Pancreas (tissue), 10 donors: ENCODE data around the gene P2RY2. TPM values are rescaled to one million over a fixed set of nuclear protein-coding genes. Genes with fewer than 3 reads are reported as not detected.

Experiments used
- ATAC-seq, 4 donors: fragments of 200-7000 bp; cut with Tn5 transposase; one replicate each; pipeline versions ENCODE4 v1.8.0 to v1.9.1; 2020; ENCODE audit warnings: mild to moderate bottlenecking in 4 of 4, moderate library complexity in 4 of 4
- DNase-seq, 6 donors: peaks; one replicate each; pipeline ENCODE4 v3.0.0-alpha.2; 2020
- FAIRE-seq: peaks from 2 replicates; lab custom pipeline; 2012; peaks lifted over from hg19 to GRCh38; lab: Jason Lieb, UNC
- H3K27ac ChIP-seq, 4 donors: fragments of 200-600 bp; sonication (generic); 1 replicate in 3 of 4; 2 replicates in 1 of 4; pipeline versions ENCODE4 v1.5.0 to v1.8.0; 2020
- H3K27me3 ChIP-seq, 4 donors: fragments of 200-600 bp; one replicate each; pipeline ENCODE4 v1.8.0; 2021
- H3K36me3 ChIP-seq, 3 donors: fragments of 200-600 bp; sonication (generic) in 1 of 3; one replicate each; pipeline versions ENCODE4 v1.5.0 to v1.8.0; 2020 to 2021
- H3K4me1 ChIP-seq, 3 donors: fragments of 200-600 bp; one replicate each; pipeline ENCODE4 v1.8.0; 2021
- H3K4me3 ChIP-seq, 4 donors: fragments of 200-600 bp; sonication (generic) in 2 of 4; one replicate each; pipeline versions ENCODE4 v1.5.0 to v1.8.0; 2020 to 2021
- H3K9me3 ChIP-seq, 4 donors: fragments of 200-600 bp; one replicate each; pipeline ENCODE4 v1.8.0; 2021
- WGBS, 2 donors: extraction: QIAGEN DNeasy Blood & Tissue Kit; methylation state at CpG; one replicate each; pipeline ENCODE4 v1.1.7; 2013; 5-methylcytosine and 5-hydroxymethylcytosine counted together
- intact Hi-C, 3 donors: fragments of 100-400 bp; cut with DNase I; formaldehyde crosslinking; loops; one replicate each; pipeline versions ENCODE4 v1.11.1 to v1.14.2; 2022
- polyA plus RNA-seq, 2 donors: library from polyadenylated mRNA; stranded (reverse); fragments of 200-250 nt; gene quantifications; one replicate each; pipeline ENCODE4 v1.2.3, GENCODE V29; 2013
- total RNA-seq, 6 donors: library from RNA; stranded (reverse); fragmentation: NEBNext Ultra II Directional in 4 of 6; extraction: Animal tissue kit (Norgen Biotek cat#: 25700) in 4 of 6; gene quantifications; one replicate each; pipeline versions ENCODE4 v1.2.1 to v1.2.4, GENCODE V29; 2021 to 2023
- TF ChIP-seq, protein P1 (sequence below), 4 donors: fragments of 200-600 bp; sonication (generic) in 3 of 4; IDR thresholded peaks; one replicate each; pipeline versions ENCODE4 v1.5.0 to v1.8.0; 2021; ENCODE audit warnings: antibody characterized with exemption in 4 of 4
- donor health status: healthy with polysubstance abuse.
- donor health status: DM: no; HTN: no; CAD: no; lungs with moderate emphysema.
- donor health status: DM: no; HTN: no; CAD: no.
- donor health status: control.
- donor health status: control.
- donor health status: Bipolar disorder and iron deficiency.
- donor health status: DM: yes; HTN: yes; CAD: no.
- donor health status: DM: no; HTN: no; CAD: no.
- donor health status: DM: no; HTN: no; CAD: no.
- donor health status: DM: yes; HTN: yes; CAD: no.

Gene P2RY2
- total and polyA plus RNA-seq, 8 donors: 0.24 to 2.0 (median 0.47) TPM

DNA sequence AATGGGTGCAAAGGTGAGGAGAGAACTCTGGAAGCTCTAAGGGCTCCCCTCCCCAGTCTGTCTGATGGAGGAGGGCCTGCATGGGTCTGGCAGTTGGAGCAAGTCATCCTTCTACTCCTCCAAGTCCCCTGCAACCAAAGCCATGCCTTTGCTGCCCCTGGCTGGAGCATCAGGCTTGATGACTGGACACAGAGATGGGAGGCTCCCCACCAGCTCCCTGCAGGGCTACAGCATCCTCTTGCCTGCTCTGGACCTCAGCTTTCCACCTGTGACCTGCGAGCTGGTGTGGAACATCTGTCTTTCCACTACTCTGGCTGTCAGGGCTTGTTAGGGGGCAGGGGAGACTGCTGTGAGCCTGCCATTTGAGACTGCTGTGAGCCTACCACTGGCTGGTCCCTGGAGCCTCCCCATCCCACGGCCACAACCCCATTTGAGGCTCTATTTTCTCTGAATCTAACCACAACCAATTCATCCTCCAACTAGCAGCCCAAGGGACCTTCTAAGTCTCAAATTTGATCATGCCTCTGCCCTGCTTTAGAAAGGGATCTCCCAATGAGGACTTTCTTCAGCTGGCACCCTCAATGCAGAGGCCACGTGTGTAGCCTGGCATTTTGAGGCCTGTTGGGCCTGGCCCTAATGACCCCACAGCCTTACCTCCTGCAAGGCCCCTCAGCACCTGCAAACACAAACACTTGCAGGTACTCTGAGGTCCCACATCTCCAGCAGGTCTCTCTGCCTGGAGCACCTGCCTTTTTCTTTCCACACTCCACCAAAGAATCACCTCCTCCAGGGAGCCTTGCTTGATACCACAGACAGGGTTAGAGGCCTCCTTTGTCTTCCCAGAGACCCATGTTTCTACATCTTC is 63.9 kb downstream of the P2RY2 start:
- FAIRE-seq: no peak
- DNase-seq: peak in 1 of 6 donors; percentile 22
- Histone ChIP-seq H3K4me3 (no peak overlapping the region), H3K36me3 (no peaks in the 10 kb centered on the region), H3K9me3 (no peaks in the 10 kb centered on the region), H3K4me1 (no peaks in the 10 kb centered on the region), H3K27ac (no peak overlapping the region), H3K27me3 (no peaks in the 10 kb centered on the region)
- intact Hi-C loops: no loop called here
- 73 to 84% methylated on average over 3 of the region's 3 CpGs for WGBS, 2 donors
- TF ChIP-seq, protein P1, sequence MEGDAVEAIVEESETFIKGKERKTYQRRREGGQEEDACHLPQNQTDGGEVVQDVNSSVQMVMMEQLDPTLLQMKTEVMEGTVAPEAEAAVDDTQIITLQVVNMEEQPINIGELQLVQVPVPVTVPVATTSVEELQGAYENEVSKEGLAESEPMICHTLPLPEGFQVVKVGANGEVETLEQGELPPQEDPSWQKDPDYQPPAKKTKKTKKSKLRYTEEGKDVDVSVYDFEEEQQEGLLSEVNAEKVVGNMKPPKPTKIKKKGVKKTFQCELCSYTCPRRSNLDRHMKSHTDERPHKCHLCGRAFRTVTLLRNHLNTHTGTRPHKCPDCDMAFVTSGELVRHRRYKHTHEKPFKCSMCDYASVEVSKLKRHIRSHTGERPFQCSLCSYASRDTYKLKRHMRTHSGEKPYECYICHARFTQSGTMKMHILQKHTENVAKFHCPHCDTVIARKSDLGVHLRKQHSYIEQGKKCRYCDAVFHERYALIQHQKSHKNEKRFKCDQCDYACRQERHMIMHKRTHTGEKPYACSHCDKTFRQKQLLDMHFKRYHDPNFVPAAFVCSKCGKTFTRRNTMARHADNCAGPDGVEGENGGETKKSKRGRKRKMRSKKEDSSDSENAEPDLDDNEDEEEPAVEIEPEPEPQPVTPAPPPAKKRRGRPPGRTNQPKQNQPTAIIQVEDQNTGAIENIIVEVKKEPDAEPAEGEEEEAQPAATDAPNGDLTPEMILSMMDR (IDR thresholded peaks at IDR 0.05): no peak
- ATAC-seq: no peak

DNA sequence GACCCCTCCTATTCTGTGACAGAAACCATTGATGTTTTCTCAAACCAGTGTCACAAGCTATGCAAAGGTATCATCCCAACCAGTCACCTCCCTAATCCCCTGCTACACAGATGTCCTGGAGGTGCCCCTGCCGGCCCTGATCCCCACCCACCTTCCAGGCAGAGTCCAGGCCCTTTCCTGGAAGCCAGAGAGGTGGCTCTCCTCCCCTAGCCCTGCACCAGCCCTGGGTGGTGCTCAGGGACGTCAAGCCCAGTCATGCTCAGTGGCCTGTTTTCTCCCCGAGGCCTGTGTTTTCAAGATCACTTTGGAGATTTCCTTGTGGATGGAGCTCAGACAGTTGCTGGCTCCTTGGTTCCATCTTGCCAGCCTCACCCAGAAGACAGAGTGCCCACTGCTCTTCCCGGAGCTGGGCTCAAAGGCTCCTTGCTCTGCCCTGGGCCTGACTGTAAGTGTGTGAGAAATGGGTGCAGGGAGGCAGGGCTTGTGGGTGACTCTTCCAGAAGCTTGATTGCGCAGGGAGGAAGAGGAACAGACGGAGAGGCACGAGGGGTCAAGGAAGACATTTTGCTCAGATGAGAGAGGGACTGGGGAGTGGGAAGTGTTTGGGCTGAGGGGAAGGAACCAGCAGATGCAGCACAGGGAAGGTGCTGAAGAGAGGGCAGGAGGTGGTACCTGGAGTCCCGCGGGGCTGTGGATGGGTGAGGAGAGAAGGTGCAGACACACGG is 65.4 kb downstream of the P2RY2 start:
- TF ChIP-seq, protein P1 (IDR thresholded peaks at IDR 0.05): no peak
- Histone ChIP-seq H3K4me1 (no peaks in the 10 kb centered on the region), H3K27ac (no peak overlapping the region), H3K9me3 (no peaks in the 10 kb centered on the region), H3K4me3 (no peak overlapping the region), H3K36me3 (no peaks in the 10 kb centered on the region), H3K27me3 (no peaks in the 10 kb centered on the region)
- intact Hi-C loops: no loop called here
- 63 to 70% methylated on average over 10 of the region's 10 CpGs for WGBS, 2 donors
- FAIRE-seq: no peak
- peak in 1 of 4 donors; percentile 40 for ATAC-seq
- peak in 1 of 6 donors; percentile 41 for DNase-seq

DNA sequence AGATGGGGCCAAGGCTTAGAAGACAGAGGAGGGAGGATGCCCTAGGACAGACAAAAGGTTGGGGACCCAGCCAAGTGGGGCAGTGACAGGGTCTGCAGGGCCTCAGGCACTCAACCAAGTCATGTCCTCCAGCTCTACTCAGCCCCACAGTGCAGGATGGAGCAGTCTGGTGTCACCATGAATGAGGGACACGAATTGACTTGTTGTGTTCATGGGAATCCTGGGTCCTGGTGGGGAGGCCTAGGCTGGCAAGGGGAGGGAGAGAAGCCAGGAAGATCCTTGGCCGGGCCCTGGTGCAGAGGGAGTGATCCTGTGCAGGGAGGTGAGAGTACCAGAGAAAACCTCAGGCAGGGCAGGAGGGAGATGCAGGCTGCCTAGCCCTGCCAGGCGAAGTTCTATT is 66.0 kb downstream of the P2RY2 start:
- Histone ChIP-seq H3K4me3 (no peak overlapping the region), H3K27me3 (no peaks in the 10 kb centered on the region), H3K4me1 (no peaks in the 10 kb centered on the region), H3K36me3 (no peaks in the 10 kb centered on the region), H3K27ac (no peak overlapping the region), H3K9me3 (no peaks in the 10 kb centered on the region)
- WGBS, 2 donors: 67 to 75% methylated on average over 3 of the region's 3 CpGs
- FAIRE-seq (no peak), ATAC-seq (no peak), DNase-seq (peak in 1 of 6 donors; percentile 34)
- TF ChIP-seq, protein P1 (IDR thresholded peaks at IDR 0.05): no peak
- intact Hi-C loops: no loop called here

DNA sequence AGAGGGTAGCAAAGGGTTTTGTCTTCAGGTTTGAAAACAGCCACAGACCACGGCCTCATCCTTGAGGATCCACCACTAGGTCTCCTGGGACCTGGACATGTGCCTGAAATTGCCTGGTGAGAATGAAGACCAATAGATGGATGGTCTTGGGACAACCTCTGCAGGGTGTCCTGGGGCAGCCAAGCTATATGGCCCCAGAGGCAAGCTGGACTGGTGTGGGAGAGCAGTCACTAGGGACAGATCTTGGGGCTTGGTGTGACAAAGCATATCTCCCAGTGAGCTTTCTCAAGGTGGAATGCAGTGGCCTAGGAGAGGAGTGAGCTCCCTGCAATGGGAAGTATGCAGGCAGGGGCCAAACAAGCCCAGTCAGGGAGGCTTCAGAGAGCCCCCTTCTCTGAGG is 67.6 kb downstream of the P2RY2 start:
- H3K4me3 ChIP-seq: no peak overlapping the region
- 80 to 86% methylated on average over 1 of the region's 1 CpG for WGBS, 2 donors
- H3K4me1 ChIP-seq: no peaks in the 10 kb centered on the region
- ATAC-seq (no peak), FAIRE-seq (no peak), DNase-seq (peak in 1 of 6 donors; percentile 15)
- no peaks in the 10 kb centered on the region for H3K36me3 ChIP-seq
- H3K27ac ChIP-seq: no peak overlapping the region
- H3K27me3 ChIP-seq: no peaks in the 10 kb centered on the region
- H3K9me3 ChIP-seq: no peaks in the 10 kb centered on the region
- TF ChIP-seq, protein P1 (IDR thresholded peaks at IDR 0.05): no peak
- intact Hi-C loops: no loop called here

Other genes starting within 250 kb of the P2RY2 start
- gene FCHSD2, start 76.0 kb upstream of the P2RY2 start, total RNA-seq: 10 to 100 TPM in 4 of 6 donors, 1 to 10 TPM in 2; 9.6 to 22.5 (median 11.4) TPM
- gene FCHSD2, start 76.0 kb upstream of the P2RY2 start, polyA plus RNA-seq: 1 to 10 TPM; 5.5 to 6.1 TPM
- 1 to 10 TPM in 2 of 6 donors, under 1 TPM in 3, not detected in 1; 0.24 to 4.1 (median 0.98) TPM for gene P2RY6, start 54.1 kb downstream of the P2RY2 start, total RNA-seq
- gene P2RY6, start 54.1 kb downstream of the P2RY2 start, polyA plus RNA-seq: under 1 TPM; 0.49 to 0.99 TPM
- 10 to 100 TPM in 2 of 6 donors, 1 to 10 TPM in 4; 7.0 to 21.1 (median 9.8) TPM for gene ARHGEF17, start 90.0 kb downstream of the P2RY2 start, total RNA-seq
- gene ARHGEF17, start 90.0 kb downstream of the P2RY2 start, polyA plus RNA-seq: 10 to 100 TPM; 21.8 to 24.0 TPM
- gene RELT, start 158.1 kb downstream of the P2RY2 start, total RNA-seq: 1 to 10 TPM in 2 of 6 donors, under 1 TPM in 4; 0.23 to 4.7 (median 0.75) TPM
- gene RELT, start 158.1 kb downstream of the P2RY2 start, polyA plus RNA-seq: under 1 TPM; 0.59 to 0.91 TPM